ENCODE measurements around the gene QPCT. TPM values are rescaled to one million over a fixed set of nuclear protein-coding genes. Genes with fewer than 3 reads are reported as not detected.
A peak's percentile ranks its signal among the peaks of the same experiment; 100 is the strongest.

Gene QPCT
- total RNA-seq, 1 donor from 2014 or later = 2.1 TPM

- Mint-ChIP-seq H3K36me3 (ENCODE audit: low read depth) (no peaks in the 10 kb centered on the region), H3K4me1 (no peaks in the 10 kb centered on the region), H3K27ac (no peak overlapping the region), H3K4me3 (no peak overlapping the region), H3K27me3 (peaks cover 78% of the 10 kb centered on the region), H3K9me3 (no peaks in the 10 kb centered on the region)
- DNase-seq = no peak
- intact Hi-C loops (cut with micrococcal nuclease) = no loop called here
Observed at GRCh38 chr2:37357069-37357468, 12.6 kb downstream of the QPCT start.

GRCh38 chr2:37357530-37357929, 13.1 kb downstream of the QPCT start:
- H3K4me1 Mint-ChIP-seq = no peaks in the 10 kb centered on the region
- no peaks in the 10 kb centered on the region for H3K36me3 Mint-ChIP-seq (ENCODE audit: low read depth)
- H3K4me3 Mint-ChIP-seq = no peak overlapping the region

GRCh38 chr2:37358466-37358865, 14.0 kb downstream of the QPCT start:
- intact Hi-C loops (cut with micrococcal nuclease) = no loop called here
- no peaks in the 10 kb centered on the region for H3K4me1 Mint-ChIP-seq
- H3K27ac Mint-ChIP-seq = no peak overlapping the region
- H3K4me3 Mint-ChIP-seq = no peak overlapping the region
- H3K9me3 Mint-ChIP-seq = no peaks in the 10 kb centered on the region
- H3K36me3 Mint-ChIP-seq (ENCODE audit: low read depth) = no peaks in the 10 kb centered on the region
- DNase-seq = no peak
- peaks cover 77% of the 10 kb centered on the region for H3K27me3 Mint-ChIP-seq

More at GRCh38 chr2:37357530-37357929, 13.1 kb downstream of the QPCT start:
- no peak overlapping the region for H3K27ac Mint-ChIP-seq
- H3K27me3 Mint-ChIP-seq = peaks cover 80% of the 10 kb centered on the region
- DNase-seq = no peak
- intact Hi-C loops (cut with micrococcal nuclease) = no loop called here
- no peaks in the 10 kb centered on the region for H3K9me3 Mint-ChIP-seq

GRCh38 chr2:37361216-37361815, 16.9 kb downstream of the QPCT start:
- Mint-ChIP-seq H3K9me3 (no peaks in the 10 kb centered on the region), H3K36me3 (ENCODE audit: low read depth) (no peaks in the 10 kb centered on the region), H3K4me1 (no peaks in the 10 kb centered on the region), H3K27me3 (peaks cover 54% of the 10 kb centered on the region), H3K27ac (no peak overlapping the region), H3K4me3 (no peak overlapping the region)
- intact Hi-C loops (cut with micrococcal nuclease) = no loop called here
- DNase-seq = no peak

GRCh38 chr2:37361994-37362698, 17.7 kb downstream of the QPCT start:
- Mint-ChIP-seq H3K27ac (no peak overlapping the region), H3K4me3 (no peak overlapping the region), H3K27me3 (peaks cover 51% of the 10 kb centered on the region), H3K36me3 (ENCODE audit: low read depth) (no peaks in the 10 kb centered on the region), H3K4me1 (no peaks in the 10 kb centered on the region), H3K9me3 (no peaks in the 10 kb centered on the region)
- intact Hi-C loops (cut with micrococcal nuclease) = no loop called here
- DNase-seq = no peak

GRCh38 chr2:37364351-37364750, 19.9 kb downstream of the QPCT start:
- no peak overlapping the region for H3K4me3 Mint-ChIP-seq
- no peak for DNase-seq
- H3K9me3 Mint-ChIP-seq = no peaks in the 10 kb centered on the region
- peaks cover 41% of the 10 kb centered on the region for H3K27me3 Mint-ChIP-seq
- no peaks in the 10 kb centered on the region for H3K36me3 Mint-ChIP-seq (ENCODE audit: low read depth)
- no peak overlapping the region for H3K27ac Mint-ChIP-seq
- H3K4me1 Mint-ChIP-seq = peaks cover 10% of the 10 kb centered on the region
- intact Hi-C loops (cut with micrococcal nuclease) = loop anchor here (2.0 kb wide), 1 partner anchor 22 kb away; no protein-coding TSS in a partner anchor

- H3K27me3 Mint-ChIP-seq = peaks cover 33% of the 10 kb centered on the region
- peaks cover 13% of the 10 kb centered on the region for H3K4me1 Mint-ChIP-seq
- intact Hi-C loops (cut with micrococcal nuclease) = loop anchor here (1.0 to 5.0 kb wide), 4 partner anchors 23 to 222 kb away; partner anchors contain the start of genes CEBPZ, NDUFAF7 and PRKD3
- no peaks in the 10 kb centered on the region for H3K9me3 Mint-ChIP-seq
- no peaks in the 10 kb centered on the region for H3K36me3 Mint-ChIP-seq (ENCODE audit: low read depth)
- no peak overlapping the region for H3K27ac Mint-ChIP-seq
- H3K4me3 Mint-ChIP-seq = no peak overlapping the region
- peak; percentile 61 for DNase-seq
Observed at GRCh38 chr2:37365669-37366068, 21.2 kb downstream of the QPCT start.

- no peak for DNase-seq
- peaks cover 14% of the 10 kb centered on the region for H3K4me1 Mint-ChIP-seq
- intact Hi-C loops (cut with micrococcal nuclease) = loop anchor here (1.0 to 5.0 kb wide), 4 partner anchors 24 to 221 kb away; partner anchors contain the start of genes CEBPZ, NDUFAF7 and PRKD3
- H3K4me3 Mint-ChIP-seq = peak overlapping the region; percentile 36
- peak overlapping the region; percentile 63 for H3K27ac Mint-ChIP-seq
- H3K9me3 Mint-ChIP-seq = no peaks in the 10 kb centered on the region
- no peaks in the 10 kb centered on the region for H3K36me3 Mint-ChIP-seq (ENCODE audit: low read depth)
- peaks cover 30% of the 10 kb centered on the region for H3K27me3 Mint-ChIP-seq
Observed at GRCh38 chr2:37366773-37367172, 22.3 kb downstream of the QPCT start.

GRCh38 chr2:37367310-37367709, 22.9 kb downstream of the QPCT start:
- intact Hi-C loops (cut with micrococcal nuclease) = loop anchor here (1.0 to 5.0 kb wide), 3 partner anchors 23 to 220 kb away; partner anchors contain the start of gene PRKD3
- peak overlapping the region; percentile 63 for H3K27ac Mint-ChIP-seq
- H3K9me3 Mint-ChIP-seq = no peaks in the 10 kb centered on the region
- no peaks in the 10 kb centered on the region for H3K36me3 Mint-ChIP-seq (ENCODE audit: low read depth)
- no peak for DNase-seq
- H3K27me3 Mint-ChIP-seq = peaks cover 31% of the 10 kb centered on the region
- peak overlapping the region; percentile 36 for H3K4me3 Mint-ChIP-seq
- peaks cover 14% of the 10 kb centered on the region for H3K4me1 Mint-ChIP-seq

GRCh38 chr2:37367984-37368383, 23.6 kb downstream of the QPCT start:
- no peaks in the 10 kb centered on the region for H3K36me3 Mint-ChIP-seq (ENCODE audit: low read depth)
- peak overlapping the region; percentile 35 for H3K27ac Mint-ChIP-seq
- H3K9me3 Mint-ChIP-seq = no peaks in the 10 kb centered on the region
- H3K4me1 Mint-ChIP-seq = peaks cover 16% of the 10 kb centered on the region
- intact Hi-C loops (cut with micrococcal nuclease) = loop anchor here (1.0 to 5.0 kb wide), 4 partner anchors 8 to 219 kb away; partner anchors contain the start of gene PRKD3
- H3K27me3 Mint-ChIP-seq = peaks cover 31% of the 10 kb centered on the region
- DNase-seq = no peak
- H3K4me3 Mint-ChIP-seq = peak overlapping the region; percentile 12

GRCh38 chr2:37370666-37371065, 26.2 kb downstream of the QPCT start:
- peaks cover 2% of the 10 kb centered on the region for H3K36me3 Mint-ChIP-seq (ENCODE audit: low read depth)
- no peak overlapping the region for H3K4me3 Mint-ChIP-seq
- H3K4me1 Mint-ChIP-seq = peaks cover 22% of the 10 kb centered on the region
- peaks cover 46% of the 10 kb centered on the region for H3K27me3 Mint-ChIP-seq
- H3K9me3 Mint-ChIP-seq = no peaks in the 10 kb centered on the region
- DNase-seq = no peak
- intact Hi-C loops (cut with micrococcal nuclease) = no loop called here
- no peak overlapping the region for H3K27ac Mint-ChIP-seq

- intact Hi-C loops (cut with micrococcal nuclease) = no loop called here
- H3K9me3 Mint-ChIP-seq = no peaks in the 10 kb centered on the region
Observed at GRCh38 chr2:37372000-37372399, 27.6 kb downstream of the QPCT start.

GRCh38 chr2:37375741-37376288, 31.4 kb downstream of the QPCT start:
- Mint-ChIP-seq H3K9me3 (no peaks in the 10 kb centered on the region), H3K36me3 (ENCODE audit: low read depth) (peaks cover 2% of the 10 kb centered on the region), H3K27me3 (peaks cover 54% of the 10 kb centered on the region), H3K4me1 (peaks cover 32% of the 10 kb centered on the region), H3K4me3 (peak overlapping the region; percentile 77), H3K27ac (peak overlapping the region; percentile 89)
- intact Hi-C loops (cut with micrococcal nuclease) = loop anchor here (1.0 to 5.0 kb wide), 7 partner anchors 8 to 496 kb away; partner anchors contain the start of genes CEBPZ, NDUFAF7 and QPCT
- no peak for DNase-seq

More at GRCh38 chr2:37372000-37372399, 27.6 kb downstream of the QPCT start:
- Mint-ChIP-seq H3K27ac (no peak overlapping the region), H3K4me1 (peaks cover 34% of the 10 kb centered on the region), H3K27me3 (peaks cover 51% of the 10 kb centered on the region), H3K4me3 (no peak overlapping the region), H3K36me3 (ENCODE audit: low read depth) (peaks cover 2% of the 10 kb centered on the region)
- no peak for DNase-seq
